ENCODE results near the gene ZSCAN21.

ZSCAN21 gene

DNA sequence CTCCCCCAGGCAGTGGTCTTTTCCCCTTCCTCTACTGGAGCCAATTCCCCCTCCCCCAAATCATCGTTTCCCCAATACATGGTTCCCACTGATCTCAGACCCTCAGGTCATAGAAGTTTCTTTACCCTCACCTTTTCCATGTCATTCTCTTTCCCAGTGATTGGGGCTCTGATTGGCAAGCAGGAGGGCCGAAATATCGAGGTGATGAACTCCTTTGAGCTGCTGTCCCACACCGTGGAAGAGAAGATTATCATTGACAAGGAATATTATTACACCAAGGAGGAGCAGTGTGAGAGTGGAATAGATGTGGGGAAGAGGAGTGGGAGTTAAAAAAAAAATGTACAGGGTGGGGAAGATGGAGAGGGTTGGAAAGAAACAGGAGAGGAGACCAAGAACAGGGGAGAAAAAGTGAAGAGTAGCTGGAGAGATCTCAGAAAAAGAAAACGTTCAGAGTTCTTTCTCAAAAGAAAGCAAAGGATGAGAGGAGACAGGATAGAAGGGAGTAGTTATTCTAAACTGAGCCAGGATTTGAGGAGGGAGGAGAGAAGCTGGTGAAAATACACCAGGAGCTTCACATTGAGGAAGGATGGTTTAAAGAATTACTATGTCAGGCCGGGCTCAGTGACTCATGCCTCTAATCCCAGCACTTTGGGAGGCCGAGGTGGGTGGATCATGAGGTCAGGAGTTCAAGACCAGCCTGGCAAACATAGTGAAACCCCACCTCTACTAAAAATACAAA, 40.1 kb downstream of the ZSCAN21 start:
- TF ChIP-seq, protein P1, sequence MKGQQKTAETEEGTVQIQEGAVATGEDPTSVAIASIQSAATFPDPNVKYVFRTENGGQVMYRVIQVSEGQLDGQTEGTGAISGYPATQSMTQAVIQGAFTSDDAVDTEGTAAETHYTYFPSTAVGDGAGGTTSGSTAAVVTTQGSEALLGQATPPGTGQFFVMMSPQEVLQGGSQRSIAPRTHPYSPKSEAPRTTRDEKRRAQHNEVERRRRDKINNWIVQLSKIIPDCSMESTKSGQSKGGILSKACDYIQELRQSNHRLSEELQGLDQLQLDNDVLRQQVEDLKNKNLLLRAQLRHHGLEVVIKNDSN (IDR thresholded peaks at IDR 0.05) = no peak
- TF ChIP-seq TEAD4 (IDR thresholded peaks at IDR 0.05) (no peak), CREB1 (IDR thresholded peaks at IDR 0.05; ENCODE audit: low read depth) (no peak), FOXM1 (IDR thresholded peaks at IDR 0.05; ENCODE audit: borderline replicate concordance, low read depth) (no peak), RAD21 (IDR thresholded peaks at IDR 0.05; ENCODE audit: low read depth) (no peak), CEBPB (IDR thresholded peaks at IDR 0.05) (no peak), EP300 (IDR thresholded peaks at IDR 0.05; ENCODE audit: borderline replicate concordance) (no peak)

DNA sequence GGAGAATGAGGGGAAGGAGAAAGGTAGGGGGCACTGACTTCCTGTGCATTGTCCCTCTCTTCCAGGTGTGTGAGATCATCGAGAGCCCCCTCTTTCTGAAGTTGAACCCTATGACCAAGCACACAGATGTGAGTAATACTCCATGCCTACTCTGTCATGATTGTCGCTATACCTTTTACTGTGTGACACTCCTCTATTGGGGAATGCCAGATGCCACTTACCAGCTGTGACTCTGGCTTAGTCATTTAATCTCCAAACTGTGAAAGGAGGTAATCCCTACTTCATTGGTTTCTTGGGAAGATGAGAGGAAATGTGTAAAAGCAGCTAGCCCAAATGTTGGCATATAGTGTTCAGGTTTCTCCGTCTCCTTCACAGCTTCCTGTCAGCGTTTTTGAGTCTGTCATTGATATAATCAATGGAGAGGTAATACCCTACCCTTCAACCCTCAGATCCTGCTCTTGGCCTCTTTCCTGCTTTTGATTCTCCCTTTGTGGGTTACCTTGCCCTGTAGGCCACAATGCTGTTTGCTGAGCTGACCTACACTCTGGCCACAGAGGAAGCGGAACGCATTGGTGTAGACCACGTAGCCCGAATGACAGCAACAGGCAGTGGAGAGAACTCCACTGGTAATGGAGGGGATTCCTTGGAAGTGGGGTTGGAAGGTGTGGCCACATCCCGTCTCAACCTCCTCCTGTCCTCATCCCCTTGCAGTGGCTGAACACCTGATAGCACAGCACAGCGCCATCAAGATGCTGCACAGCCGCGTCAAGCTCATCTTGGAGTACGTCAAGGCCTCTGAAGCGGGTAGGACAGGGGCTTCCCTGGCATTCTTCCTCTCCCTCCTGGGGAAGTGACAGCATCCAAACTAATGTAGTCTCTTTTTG, 41.2 kb downstream of the ZSCAN21 start:
- TF ChIP-seq, protein P2, sequence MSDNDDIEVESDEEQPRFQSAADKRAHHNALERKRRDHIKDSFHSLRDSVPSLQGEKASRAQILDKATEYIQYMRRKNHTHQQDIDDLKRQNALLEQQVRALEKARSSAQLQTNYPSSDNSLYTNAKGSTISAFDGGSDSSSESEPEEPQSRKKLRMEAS (IDR thresholded peaks at IDR 0.05) = no peak
- TF ChIP-seq RAD21 (IDR thresholded peaks at IDR 0.05; ENCODE audit: low read depth) (no peak), YY1 (IDR thresholded peaks at IDR 0.05; ENCODE audit: low read depth) (no peak), EP300 (IDR thresholded peaks at IDR 0.05; ENCODE audit: borderline replicate concordance) (no peak), ZBTB7A (IDR thresholded peaks at IDR 0.05; ENCODE audit: low read depth) (no peak), FOXM1 (IDR thresholded peaks at IDR 0.05; ENCODE audit: borderline replicate concordance, low read depth) (no peak), TCF12 (IDR thresholded peaks at IDR 0.05; ENCODE audit: low read depth) (no peak)
- TF ChIP-seq, protein P1 (IDR thresholded peaks at IDR 0.05) = no peak

DNA sequence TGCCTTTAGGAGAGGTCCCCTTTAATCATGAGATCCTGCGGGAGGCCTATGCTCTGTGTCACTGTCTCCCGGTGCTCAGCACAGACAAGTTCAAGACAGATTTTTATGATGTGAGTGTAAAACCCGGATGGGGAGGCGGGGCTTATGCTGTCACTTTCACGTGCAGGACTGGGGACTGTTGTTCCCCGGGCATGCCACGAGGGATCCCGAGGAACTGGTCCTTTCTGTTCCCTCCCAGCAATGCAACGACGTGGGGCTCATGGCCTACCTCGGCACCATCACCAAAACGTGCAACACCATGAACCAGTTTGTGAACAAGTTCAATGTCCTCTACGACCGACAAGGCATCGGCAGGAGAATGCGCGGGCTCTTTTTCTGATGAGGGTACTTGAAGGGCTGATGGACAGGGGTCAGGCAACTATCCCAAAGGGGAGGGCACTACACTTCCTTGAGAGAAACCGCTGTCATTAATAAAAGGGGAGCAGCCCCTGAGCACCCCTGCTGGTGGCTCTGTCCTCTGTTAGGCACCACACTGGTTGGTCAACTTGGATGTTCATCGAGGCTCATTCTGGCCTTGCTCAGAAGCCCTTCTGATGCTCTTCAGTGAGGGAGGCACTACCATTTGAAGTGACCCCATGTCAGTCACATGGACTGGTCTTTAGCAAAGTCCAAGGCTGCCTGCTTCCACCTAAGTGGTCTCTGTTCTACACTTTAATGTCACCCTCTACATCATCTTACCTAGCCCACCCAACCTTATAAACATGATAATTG, 42.0 kb downstream of the ZSCAN21 start:
- TF ChIP-seq CEBPB (IDR thresholded peaks at IDR 0.05) (no peak), YY1 (IDR thresholded peaks at IDR 0.05; ENCODE audit: low read depth) (no peak), TCF12 (IDR thresholded peaks at IDR 0.05; ENCODE audit: low read depth) (no peak), RAD21 (IDR thresholded peaks at IDR 0.05; ENCODE audit: low read depth) (no peak), TAF1 (IDR thresholded peaks at IDR 0.05; ENCODE audit: low read depth) (no peak), TEAD4 (IDR thresholded peaks at IDR 0.05) (no peak), CREB1 (IDR thresholded peaks at IDR 0.05; ENCODE audit: low read depth) (no peak), FOXM1 (IDR thresholded peaks at IDR 0.05; ENCODE audit: borderline replicate concordance, low read depth) (no peak)
- TF ChIP-seq, protein P3, sequence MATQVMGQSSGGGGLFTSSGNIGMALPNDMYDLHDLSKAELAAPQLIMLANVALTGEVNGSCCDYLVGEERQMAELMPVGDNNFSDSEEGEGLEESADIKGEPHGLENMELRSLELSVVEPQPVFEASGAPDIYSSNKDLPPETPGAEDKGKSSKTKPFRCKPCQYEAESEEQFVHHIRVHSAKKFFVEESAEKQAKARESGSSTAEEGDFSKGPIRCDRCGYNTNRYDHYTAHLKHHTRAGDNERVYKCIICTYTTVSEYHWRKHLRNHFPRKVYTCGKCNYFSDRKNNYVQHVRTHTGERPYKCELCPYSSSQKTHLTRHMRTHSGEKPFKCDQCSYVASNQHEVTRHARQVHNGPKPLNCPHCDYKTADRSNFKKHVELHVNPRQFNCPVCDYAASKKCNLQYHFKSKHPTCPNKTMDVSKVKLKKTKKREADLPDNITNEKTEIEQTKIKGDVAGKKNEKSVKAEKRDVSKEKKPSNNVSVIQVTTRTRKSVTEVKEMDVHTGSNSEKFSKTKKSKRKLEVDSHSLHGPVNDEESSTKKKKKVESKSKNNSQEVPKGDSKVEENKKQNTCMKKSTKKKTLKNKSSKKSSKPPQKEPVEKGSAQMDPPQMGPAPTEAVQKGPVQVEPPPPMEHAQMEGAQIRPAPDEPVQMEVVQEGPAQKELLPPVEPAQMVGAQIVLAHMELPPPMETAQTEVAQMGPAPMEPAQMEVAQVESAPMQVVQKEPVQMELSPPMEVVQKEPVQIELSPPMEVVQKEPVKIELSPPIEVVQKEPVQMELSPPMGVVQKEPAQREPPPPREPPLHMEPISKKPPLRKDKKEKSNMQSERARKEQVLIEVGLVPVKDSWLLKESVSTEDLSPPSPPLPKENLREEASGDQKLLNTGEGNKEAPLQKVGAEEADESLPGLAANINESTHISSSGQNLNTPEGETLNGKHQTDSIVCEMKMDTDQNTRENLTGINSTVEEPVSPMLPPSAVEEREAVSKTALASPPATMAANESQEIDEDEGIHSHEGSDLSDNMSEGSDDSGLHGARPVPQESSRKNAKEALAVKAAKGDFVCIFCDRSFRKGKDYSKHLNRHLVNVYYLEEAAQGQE (IDR thresholded peaks at IDR 0.05; ENCODE audit: low read depth) = no peak
- TF ChIP-seq, protein P1 (IDR thresholded peaks at IDR 0.05) = no peak
- TF ChIP-seq, protein P2 (IDR thresholded peaks at IDR 0.05) = no peak

DNA sequence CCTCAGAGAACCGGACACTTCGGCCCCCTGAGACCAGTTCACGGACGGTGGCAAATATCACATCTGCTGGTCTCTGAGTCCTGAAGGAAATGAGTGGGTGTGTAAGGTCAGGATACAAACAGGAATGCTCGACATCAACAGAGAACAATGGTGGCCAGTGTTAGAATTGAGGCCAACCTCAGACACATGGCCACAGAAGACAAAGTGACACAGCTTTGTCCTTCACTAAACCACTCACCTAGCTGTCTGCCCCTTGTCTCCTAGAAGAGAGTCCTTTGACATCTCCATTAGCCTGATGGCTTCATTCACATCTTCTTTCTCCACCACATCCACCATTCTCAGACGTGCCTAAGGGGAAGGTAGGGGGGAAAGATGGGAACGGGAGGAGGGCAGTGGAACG, 43.5 kb downstream of the ZSCAN21 start:
- TF ChIP-seq NFIC (IDR thresholded peaks at IDR 0.05) (no peak), EGR1 (IDR thresholded peaks at IDR 0.05) (no peak), TCF12 (IDR thresholded peaks at IDR 0.05; ENCODE audit: low read depth) (no peak), YY1 (IDR thresholded peaks at IDR 0.05; ENCODE audit: low read depth) (no peak), FOXM1 (IDR thresholded peaks at IDR 0.05; ENCODE audit: borderline replicate concordance, low read depth) (no peak), TAF1 (IDR thresholded peaks at IDR 0.05; ENCODE audit: low read depth) (no peak), TEAD4 (IDR thresholded peaks at IDR 0.05) (no peak), CEBPB (IDR thresholded peaks at IDR 0.05) (no peak), ZBTB7A (IDR thresholded peaks at IDR 0.05; ENCODE audit: low read depth) (no peak), CREB1 (IDR thresholded peaks at IDR 0.05; ENCODE audit: low read depth) (no peak), EP300 (IDR thresholded peaks at IDR 0.05; ENCODE audit: borderline replicate concordance) (no peak), RAD21 (IDR thresholded peaks at IDR 0.05; ENCODE audit: low read depth) (no peak)
- TF ChIP-seq, protein P3 (IDR thresholded peaks at IDR 0.05; ENCODE audit: low read depth) = no peak
- TF ChIP-seq, protein P2 (IDR thresholded peaks at IDR 0.05) = no peak
- TF ChIP-seq, protein P1 (IDR thresholded peaks at IDR 0.05) = no peak

Data from Ishikawa (cell line).